AG04450 (cell line): ENCODE data around the gene COMMD10. TPM values are rescaled to one million over a fixed set of nuclear protein-coding genes. Genes with fewer than 3 reads are reported as not detected.
A peak's percentile ranks its signal among the peaks of the same experiment; 100 is the strongest.

ENCODE experiments used
- CTCF ChIA-PET: fragments of 300-600, 350-600 bp; formaldehyde crosslinking; extraction: SDS; loops from one replicate; lab custom pipeline; 2022; ENCODE audit warnings: antibody characterized with exemption, inconsistent platforms; lab: Charles Lee
- POLR2A ChIA-PET: fragments of 350-600 bp; formaldehyde crosslinking; extraction: SDS; loops from one replicate; lab custom pipeline; 2021; ENCODE audit warnings: antibody characterized with exemption, inconsistent platforms; lab: Yijun Ruan, JAX
- DNase-seq: peaks from one replicate; pipeline ENCODE4 v3.0.0-alpha.2; 2011; ENCODE audit warnings: low read depth, low spot score
- H3K27ac ChIP-seq: one replicate; pipeline ENCODE4 v1.5.1; 2012; ENCODE audit warnings: low read depth, low read length, control low read depth
- H3K27me3 ChIP-seq: one replicate; pipeline ENCODE4 v1.6.0; 2012; ENCODE audit warnings: low read length; ENCODE audit not compliant: control insufficient read depth, insufficient read depth
- H3K4me3 ChIP-seq: 2 replicates; pipeline ENCODE4 v1.5.1; 2011; ENCODE audit warnings: mild to moderate bottlenecking, low read depth, low read length, control low read depth
- H3K9me3 ChIP-seq: 2 replicates; pipeline ENCODE4 v1.5.1; 2012; ENCODE audit warnings: low read length; ENCODE audit not compliant: control insufficient read depth, insufficient read depth
- CTCF ChIP-seq: IDR thresholded peaks from 2 replicates; pipeline ENCODE4 v1.5.1; 2011; ENCODE audit warnings: low read depth, low read length, control low read depth, inconsistent platforms
- polyA plus RNA-seq: library from polyadenylated mRNA; depleted of rRNA; stranded (reverse); fragments of >200 nt; gene quantifications from 2 replicates; pipeline ENCODE4 v1.2.3, GENCODE V29; 2011

COMMD10 gene
- polyA plus RNA-seq, 1 experiment = 28.2 TPM

DNA sequence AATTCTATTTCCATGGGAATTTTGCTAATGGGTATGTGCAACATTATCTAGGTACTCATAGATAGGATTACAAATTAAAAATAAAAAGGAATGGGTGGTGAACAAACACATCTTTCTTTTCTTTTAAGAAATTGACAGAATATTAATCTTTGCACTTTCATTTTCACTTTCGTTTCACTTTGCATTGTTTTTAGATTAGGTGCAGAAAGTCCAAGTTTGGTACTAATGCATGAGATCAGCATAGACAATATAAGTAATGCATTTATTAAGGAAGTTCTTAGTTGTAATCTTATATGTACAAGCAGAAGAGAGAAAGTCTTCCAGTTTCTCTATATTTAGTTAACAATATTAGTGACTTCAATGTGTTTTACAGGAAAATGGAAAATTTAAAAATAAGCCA, 196.5 kb downstream of the COMMD10 start:
- no peak for TF ChIP-seq CTCF
- H3K9me3 ChIP-seq = no peaks in the 10 kb centered on the region
- no peak overlapping the region for H3K27ac ChIP-seq
- ChIA-PET CTCF (no interaction called here), POLR2A (no interaction called here)
- H3K27me3 ChIP-seq = no peaks in the 10 kb centered on the region
- DNase-seq = no peak
- H3K4me3 ChIP-seq = no peak overlapping the region

DNA sequence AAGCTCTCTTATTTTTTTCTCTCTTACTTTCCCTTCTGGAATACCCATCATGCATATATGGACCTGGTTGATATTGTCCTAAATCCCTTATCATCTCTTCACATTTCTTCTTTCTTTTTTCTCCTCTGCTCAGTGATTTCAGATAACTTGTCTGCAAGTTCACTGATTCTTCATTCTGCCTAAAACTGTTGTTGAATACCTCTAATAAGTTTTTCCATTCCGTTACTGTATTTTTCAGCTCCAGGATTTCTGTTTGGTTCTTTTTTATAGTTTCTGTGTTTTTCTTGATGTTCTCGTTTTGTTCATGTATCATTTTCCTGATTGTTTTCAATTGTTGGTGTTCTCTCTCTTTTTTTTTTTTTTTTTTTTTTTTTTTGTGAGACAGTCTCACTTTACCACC, 203.7 kb downstream of the COMMD10 start:
- no peaks in the 10 kb centered on the region for H3K27me3 ChIP-seq
- no peaks in the 10 kb centered on the region for H3K9me3 ChIP-seq
- no peak overlapping the region for H3K4me3 ChIP-seq
- no peak overlapping the region for H3K27ac ChIP-seq
- POLR2A ChIA-PET = no interaction called here
- CTCF ChIA-PET = interaction anchor here (0.7 to 1.6 kb wide), 3 partner anchors 15 to 212 kb away, joined by 3 to 7 read pairs (median 6); no protein-coding TSS in a partner anchor
- DNase-seq = no peak
- no peak for TF ChIP-seq CTCF

- ChIA-PET POLR2A (no interaction called here), CTCF (interaction anchor here (1.1 to 1.6 kb wide), 2 partner anchors 16 to 152 kb away, joined by 4 to 7 read pairs; no protein-coding TSS in a partner anchor)
- no peak overlapping the region for H3K4me3 ChIP-seq
- TF ChIP-seq CTCF = 0 out of 2 replicates have a peak, but pooled peaks have one; percentile 6
- H3K27ac ChIP-seq = no peak overlapping the region
- no peaks in the 10 kb centered on the region for H3K27me3 ChIP-seq
- no peaks in the 10 kb centered on the region for H3K9me3 ChIP-seq
- DNase-seq = no peak
Measured at GRCh38 chr5:116289276-116289675, 204.5 kb downstream of the COMMD10 start.

GRCh38 chr5:116291271-116291670, 206.4 kb downstream of the COMMD10 start:
- no peak for DNase-seq
- TF ChIP-seq CTCF = no peak
- CTCF ChIA-PET = no interaction called here

GRCh38 chr5:116292321-116292720, 207.5 kb downstream of the COMMD10 start:
- ChIA-PET POLR2A (no interaction called here), CTCF (no interaction called here)
- no peak for TF ChIP-seq CTCF

More at GRCh38 chr5:116291271-116291670, 206.4 kb downstream of the COMMD10 start:
- Histone ChIP-seq H3K27ac (no peak overlapping the region), H3K4me3 (no peak overlapping the region), H3K9me3 (no peaks in the 10 kb centered on the region), H3K27me3 (no peaks in the 10 kb centered on the region)
- POLR2A ChIA-PET = no interaction called here

More at GRCh38 chr5:116292321-116292720, 207.5 kb downstream of the COMMD10 start:
- Histone ChIP-seq H3K27ac (no peak overlapping the region), H3K4me3 (no peak overlapping the region), H3K9me3 (no peaks in the 10 kb centered on the region), H3K27me3 (no peaks in the 10 kb centered on the region)
- DNase-seq = no peak
